Tibial artery (tissue), 4 donors: ENCODE measurements around the gene MTHFD2L.

Source experiments
- DNase-seq, 2 donors: peaks; one replicate each; pipeline ENCODE4 v3.0.0-alpha.2; 2019
- H3K27ac ChIP-seq, 2 donors: fragments of 200-600 bp; sonication (generic) in 1 of 2; 1 replicate in 1 of 2; 2 replicates in 1 of 2; pipeline ENCODE4 v1.5.1; 2018 to 2019; ENCODE audit warnings: mild to moderate bottlenecking in 1 of 2
- H3K27me3 ChIP-seq, 2 donors: fragments of 200-600 bp; sonication (generic) in 1 of 2; one replicate each; pipeline versions ENCODE4 v1.5.1 to v1.6.0; 2016 to 2019
- H3K36me3 ChIP-seq, 3 donors: fragments of 200-600 bp; sonication (generic) in 2 of 3; one replicate each; pipeline ENCODE4 v1.5.1; 2016 to 2019; ENCODE audit warnings: mild to moderate bottlenecking in 2 of 3
- H3K4me1 ChIP-seq, 4 donors: fragments of 200-600 bp; sonication (generic) in 2 of 4; 1 replicate in 3 of 4; 2 replicates in 1 of 4; pipeline ENCODE4 v1.5.1; 2016 to 2019
- H3K4me3 ChIP-seq, 2 donors: fragments of 200-600 bp; sonication (generic) in 1 of 2; 1 replicate in 1 of 2; 2 replicates in 1 of 2; pipeline ENCODE4 v1.5.1; 2018 to 2019; ENCODE audit warnings: mild to moderate bottlenecking in 2 of 2
- H3K9me3 ChIP-seq, 3 donors: fragments of 200-600 bp; sonication (generic) in 1 of 3; one replicate each; pipeline ENCODE4 v1.5.1; 2016 to 2019
- intact Hi-C: fragments of 100-400 bp; cut with DNase I; formaldehyde crosslinking; loops from one replicate; pipeline ENCODE4 v1.15.0; 2023; ENCODE audit warnings: low total_unique reads
- TF ChIP-seq, protein P1 (sequence below), 2 experiments: fragments of 200-600 bp in 1 of 2; fragments of 450-650 bp in 1 of 2; IDR thresholded peaks; one replicate each; pipeline ENCODE4 v1.5.1; 2017 to 2019; ENCODE audit warnings: antibody characterized with exemption in 2 of 2, mild to moderate bottlenecking in 1 of 2, moderate library complexity in 1 of 2

MTHFD2L gene

DNA sequence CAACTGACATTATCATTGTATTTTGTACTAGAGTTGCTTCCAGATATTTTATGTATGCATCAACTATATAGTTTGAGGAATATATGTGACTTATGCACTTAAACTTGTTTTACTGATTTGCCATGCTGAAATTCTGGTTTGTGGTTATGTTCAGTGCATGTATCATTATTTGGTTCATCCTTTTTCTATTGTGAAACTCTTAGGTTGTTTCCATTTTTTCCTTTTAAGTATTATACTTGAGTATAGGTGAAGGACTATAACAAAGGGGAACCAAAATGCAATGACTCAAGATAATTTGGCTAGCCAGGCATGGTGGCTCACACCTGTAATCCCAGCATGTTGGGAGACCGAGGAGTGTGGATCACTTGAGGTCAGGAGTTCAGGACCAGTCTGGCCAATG, 129.2 kb downstream of the MTHFD2L start:
- no peak overlapping the region for H3K4me3 ChIP-seq
- TF ChIP-seq, protein P1, sequence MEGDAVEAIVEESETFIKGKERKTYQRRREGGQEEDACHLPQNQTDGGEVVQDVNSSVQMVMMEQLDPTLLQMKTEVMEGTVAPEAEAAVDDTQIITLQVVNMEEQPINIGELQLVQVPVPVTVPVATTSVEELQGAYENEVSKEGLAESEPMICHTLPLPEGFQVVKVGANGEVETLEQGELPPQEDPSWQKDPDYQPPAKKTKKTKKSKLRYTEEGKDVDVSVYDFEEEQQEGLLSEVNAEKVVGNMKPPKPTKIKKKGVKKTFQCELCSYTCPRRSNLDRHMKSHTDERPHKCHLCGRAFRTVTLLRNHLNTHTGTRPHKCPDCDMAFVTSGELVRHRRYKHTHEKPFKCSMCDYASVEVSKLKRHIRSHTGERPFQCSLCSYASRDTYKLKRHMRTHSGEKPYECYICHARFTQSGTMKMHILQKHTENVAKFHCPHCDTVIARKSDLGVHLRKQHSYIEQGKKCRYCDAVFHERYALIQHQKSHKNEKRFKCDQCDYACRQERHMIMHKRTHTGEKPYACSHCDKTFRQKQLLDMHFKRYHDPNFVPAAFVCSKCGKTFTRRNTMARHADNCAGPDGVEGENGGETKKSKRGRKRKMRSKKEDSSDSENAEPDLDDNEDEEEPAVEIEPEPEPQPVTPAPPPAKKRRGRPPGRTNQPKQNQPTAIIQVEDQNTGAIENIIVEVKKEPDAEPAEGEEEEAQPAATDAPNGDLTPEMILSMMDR (IDR thresholded peaks at IDR 0.05), result no peak
- intact Hi-C loops, result no loop called here
- no peaks in the 10 kb centered on the region for H3K36me3 ChIP-seq
- no peaks in the 10 kb centered on the region for H3K27me3 ChIP-seq
- no peak for DNase-seq
- H3K4me1 ChIP-seq, result no peaks in the 10 kb centered on the region
- H3K9me3 ChIP-seq, result no peaks in the 10 kb centered on the region
- H3K27ac ChIP-seq, result no peak overlapping the region

DNA sequence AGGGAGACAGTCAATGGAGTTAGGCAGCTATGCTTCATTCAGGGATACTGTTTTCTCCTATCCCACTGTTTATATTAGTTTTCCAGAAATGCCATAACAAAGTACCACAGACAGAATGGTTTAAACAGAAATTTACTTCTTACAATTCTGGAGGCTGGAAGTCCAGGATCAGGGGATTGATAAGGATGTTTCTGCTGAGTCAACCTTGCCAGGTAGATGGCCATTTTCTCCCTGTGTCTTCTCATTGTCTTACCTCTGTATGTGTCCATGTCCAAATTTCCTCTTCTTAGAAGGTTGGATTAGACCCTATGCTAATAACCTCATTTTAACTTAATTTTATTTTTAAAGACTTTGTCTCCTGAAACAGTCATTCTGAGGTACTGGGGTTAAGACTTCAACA, 129.9 kb downstream of the MTHFD2L start:
- TF ChIP-seq, protein P1 (IDR thresholded peaks at IDR 0.05), result no peak
- Histone ChIP-seq H3K36me3 (no peaks in the 10 kb centered on the region), H3K4me1 (no peaks in the 10 kb centered on the region), H3K27me3 (no peaks in the 10 kb centered on the region), H3K9me3 (no peaks in the 10 kb centered on the region), H3K4me3 (no peak overlapping the region), H3K27ac (no peak overlapping the region)
- intact Hi-C loops, result no loop called here
- no peak for DNase-seq

DNA sequence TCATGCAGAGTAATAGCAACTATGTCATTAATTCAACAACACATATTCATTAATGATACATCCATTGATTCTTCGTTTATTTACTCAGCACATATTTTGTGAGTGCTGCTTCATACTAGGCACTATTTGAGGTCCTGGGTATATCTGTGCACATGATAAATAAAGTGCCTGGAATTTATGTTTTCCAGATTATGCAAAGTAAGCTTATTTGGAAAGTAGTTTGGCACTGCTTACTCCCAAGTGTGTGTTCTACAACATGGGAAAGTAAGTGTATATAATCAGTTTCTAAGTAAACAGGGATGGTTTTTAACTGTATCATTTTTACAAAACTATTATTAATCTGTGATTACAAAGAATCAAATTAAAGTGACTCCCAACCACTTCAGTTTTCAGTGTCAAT, 133.6 kb downstream of the MTHFD2L start:
- TF ChIP-seq, protein P1 (IDR thresholded peaks at IDR 0.05), result no peak
- no peak overlapping the region for H3K4me3 ChIP-seq

DNA sequence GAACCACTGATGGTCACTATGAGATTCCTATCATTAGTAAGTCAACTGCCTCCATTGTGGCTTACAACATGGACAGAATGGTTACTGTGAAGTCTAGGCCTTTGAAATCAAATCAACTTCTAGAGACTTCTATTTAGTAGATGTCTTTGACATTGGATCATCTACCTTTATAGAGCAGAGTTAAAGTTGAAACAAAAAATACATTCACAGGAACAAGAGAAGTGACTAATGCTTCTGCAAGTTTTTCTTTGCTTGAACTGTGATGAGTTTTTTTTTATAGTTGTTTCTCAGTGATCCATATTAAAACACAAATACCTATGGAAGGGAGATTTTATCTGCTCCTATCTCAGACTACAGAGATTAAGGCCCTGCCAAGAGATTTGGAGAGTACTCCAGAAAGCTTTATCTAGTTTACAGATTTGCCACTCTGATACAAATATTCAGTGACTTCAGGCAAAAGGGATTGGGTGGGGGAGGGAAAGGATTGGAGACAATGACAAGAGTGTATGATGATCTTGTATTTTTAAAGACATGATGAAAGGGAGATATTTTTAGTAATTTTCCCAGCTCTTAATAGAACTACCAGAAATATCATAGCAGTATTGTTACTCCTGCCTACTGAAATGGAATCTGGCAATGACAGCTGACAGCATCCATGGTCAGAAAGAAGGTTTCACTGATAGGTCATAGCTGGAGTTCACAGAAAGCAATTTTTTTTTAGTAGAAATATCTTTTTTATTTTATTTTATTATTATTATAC, 134.4 kb downstream of the MTHFD2L start:
- TF ChIP-seq, protein P1 (IDR thresholded peaks at IDR 0.05), result no peak
- H3K36me3 ChIP-seq, result no peaks in the 10 kb centered on the region
- intact Hi-C loops, result no loop called here
- no peak overlapping the region for H3K4me3 ChIP-seq
- no peaks in the 10 kb centered on the region for H3K9me3 ChIP-seq
- no peak overlapping the region for H3K27ac ChIP-seq
- H3K27me3 ChIP-seq, result no peaks in the 10 kb centered on the region
- no peak for DNase-seq
- H3K4me1 ChIP-seq, result no peaks in the 10 kb centered on the region

More for the DNA sequence above, 133.6 kb downstream of the MTHFD2L start:
- Histone ChIP-seq H3K27me3 (no peaks in the 10 kb centered on the region), H3K27ac (no peak overlapping the region), H3K9me3 (no peaks in the 10 kb centered on the region), H3K36me3 (no peaks in the 10 kb centered on the region), H3K4me1 (no peaks in the 10 kb centered on the region)
- DNase-seq, result no peak
- intact Hi-C loops, result no loop called here

DNA sequence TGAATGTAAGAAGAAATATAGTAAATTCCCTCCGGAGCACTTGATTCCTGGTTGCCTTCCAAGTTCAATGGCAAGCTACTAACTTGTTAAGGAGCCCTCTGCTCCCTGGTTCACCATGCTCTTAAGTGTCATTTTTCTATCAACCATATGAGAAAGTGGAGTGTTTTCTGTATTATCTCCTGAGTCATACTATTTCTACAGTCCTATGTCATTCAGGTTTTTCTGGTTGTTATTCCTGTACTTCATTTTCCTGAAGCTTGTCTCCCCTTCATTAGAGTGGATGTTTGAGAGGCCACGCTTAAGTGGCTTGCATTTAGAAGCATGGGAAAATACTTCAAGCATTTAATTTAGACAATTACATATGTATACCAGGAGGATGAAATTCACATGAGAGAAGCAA, 135.6 kb downstream of the MTHFD2L start:
- no peak for DNase-seq
- TF ChIP-seq, protein P1 (IDR thresholded peaks at IDR 0.05), result no peak
- H3K27ac ChIP-seq, result no peak overlapping the region
- H3K27me3 ChIP-seq, result no peaks in the 10 kb centered on the region
- H3K36me3 ChIP-seq, result no peaks in the 10 kb centered on the region
- H3K4me1 ChIP-seq, result no peaks in the 10 kb centered on the region
- H3K4me3 ChIP-seq, result no peak overlapping the region
- intact Hi-C loops, result no loop called here
- H3K9me3 ChIP-seq, result no peaks in the 10 kb centered on the region
